CMK (cell line): ENCODE results near the gene MAPK11.

Experiments
- DNase-seq: peaks from one replicate; pipeline ENCODE4 v3.0.0-alpha.2; 2010; ENCODE audit warnings: low read depth

The MAPK11 gene

DNA sequence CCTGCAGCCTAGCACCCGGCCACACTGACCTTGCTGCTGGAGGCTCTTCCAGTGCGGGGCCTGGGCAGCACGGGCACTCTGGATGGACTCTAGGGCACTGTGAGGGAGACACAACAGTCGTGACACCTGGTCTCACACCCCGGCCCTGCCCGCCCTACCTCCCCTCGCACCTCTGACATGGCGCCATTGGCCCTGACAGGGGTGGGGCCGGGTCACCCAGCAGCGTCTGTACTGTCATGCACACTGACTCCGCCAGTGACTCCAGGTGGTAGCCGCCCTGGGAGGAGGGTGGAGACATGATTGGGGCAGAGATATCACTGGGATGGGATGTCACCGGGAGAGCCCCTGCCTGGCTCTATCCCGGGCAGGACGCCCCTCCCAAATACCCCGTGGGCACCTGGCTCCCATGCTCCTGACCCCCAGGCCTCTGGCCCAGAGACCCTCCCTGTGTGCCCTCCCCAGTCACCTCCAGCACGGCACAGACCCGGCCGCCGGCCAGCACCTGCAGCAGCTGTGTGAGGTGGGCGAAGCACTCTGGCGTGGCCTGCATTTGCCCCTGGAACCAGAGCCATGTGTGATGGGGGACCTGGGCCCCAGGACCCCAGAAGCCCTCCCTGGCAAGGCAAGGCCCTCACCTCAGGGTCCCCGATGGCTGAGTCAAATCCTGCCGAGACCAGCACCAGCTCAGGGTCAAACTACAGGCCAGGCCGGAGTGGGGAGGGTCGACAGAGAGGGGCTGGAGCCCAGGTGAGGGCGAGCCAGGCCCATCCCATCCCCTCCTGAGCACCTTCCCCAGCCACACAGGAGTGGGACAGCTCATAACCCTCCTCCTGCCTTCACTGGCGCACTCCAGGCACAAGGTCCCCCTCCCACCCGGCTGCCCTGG, 21.7 kb downstream of the MAPK11 start:
- DNase-seq = no peak

DNA sequence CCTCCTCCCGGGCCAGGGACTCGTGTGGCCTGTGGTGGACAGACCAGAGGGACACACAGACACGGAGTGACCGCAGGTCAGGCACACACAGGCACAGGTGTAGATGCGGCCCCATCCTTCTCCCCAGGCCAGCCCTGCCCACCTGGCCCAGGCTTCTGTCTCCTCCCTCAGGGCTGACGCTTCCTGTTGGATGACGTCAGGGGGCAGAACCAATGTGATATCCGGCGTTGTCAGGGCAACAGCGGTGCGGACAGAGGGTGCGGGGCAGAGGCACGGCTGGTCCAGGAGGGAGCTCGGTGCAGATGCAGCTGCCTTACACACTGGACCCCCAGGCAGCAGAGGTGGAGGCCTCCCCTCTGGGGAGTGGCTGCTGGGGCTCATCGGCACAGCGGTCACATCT, 22.4 kb downstream of the MAPK11 start:
- no peak for DNase-seq

DNA sequence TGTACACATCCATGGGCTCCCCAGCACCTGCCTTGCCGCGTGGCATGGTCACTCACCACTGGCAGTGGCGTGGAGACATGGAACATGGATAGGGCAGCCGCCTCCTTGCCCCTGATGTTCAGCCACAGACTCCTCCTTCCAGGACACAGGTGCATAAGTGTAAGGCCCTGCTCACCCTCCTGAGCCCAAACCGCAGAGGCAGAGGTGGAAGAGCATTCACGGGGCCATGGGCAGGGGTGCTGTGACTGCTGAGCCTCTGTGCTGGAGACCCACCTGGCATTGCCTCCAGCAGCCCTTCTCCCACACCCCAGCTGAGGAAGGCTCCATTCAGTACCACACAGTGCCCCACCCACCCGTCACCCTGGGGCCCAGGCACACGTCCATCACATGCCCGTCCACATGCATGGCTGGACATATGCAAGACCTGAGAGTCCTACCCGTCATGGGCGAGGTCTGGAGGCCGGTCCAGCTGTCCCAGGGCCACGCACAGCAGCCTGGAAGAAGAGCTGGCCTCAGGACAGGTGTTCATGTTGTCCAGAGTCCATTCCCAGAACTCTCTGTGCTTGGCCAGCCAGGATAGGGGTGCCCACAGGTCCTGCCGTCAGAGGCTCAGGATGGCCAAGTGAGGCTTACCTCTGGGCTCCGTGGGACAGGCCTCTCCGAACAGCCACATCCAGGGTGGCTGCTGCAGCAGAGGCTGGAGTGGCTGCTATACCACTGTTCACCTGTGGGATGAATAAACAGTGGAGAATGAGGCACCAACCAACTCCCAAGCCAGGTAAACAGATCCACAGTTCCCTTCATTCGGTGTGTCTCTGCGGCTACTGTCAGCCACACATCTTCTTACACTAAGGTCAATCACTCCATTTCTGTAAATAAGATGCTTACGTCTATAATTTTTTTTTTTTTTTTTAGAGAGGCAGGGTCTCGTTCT, 23.7 kb downstream of the MAPK11 start:
- DNase-seq = no peak

DNA sequence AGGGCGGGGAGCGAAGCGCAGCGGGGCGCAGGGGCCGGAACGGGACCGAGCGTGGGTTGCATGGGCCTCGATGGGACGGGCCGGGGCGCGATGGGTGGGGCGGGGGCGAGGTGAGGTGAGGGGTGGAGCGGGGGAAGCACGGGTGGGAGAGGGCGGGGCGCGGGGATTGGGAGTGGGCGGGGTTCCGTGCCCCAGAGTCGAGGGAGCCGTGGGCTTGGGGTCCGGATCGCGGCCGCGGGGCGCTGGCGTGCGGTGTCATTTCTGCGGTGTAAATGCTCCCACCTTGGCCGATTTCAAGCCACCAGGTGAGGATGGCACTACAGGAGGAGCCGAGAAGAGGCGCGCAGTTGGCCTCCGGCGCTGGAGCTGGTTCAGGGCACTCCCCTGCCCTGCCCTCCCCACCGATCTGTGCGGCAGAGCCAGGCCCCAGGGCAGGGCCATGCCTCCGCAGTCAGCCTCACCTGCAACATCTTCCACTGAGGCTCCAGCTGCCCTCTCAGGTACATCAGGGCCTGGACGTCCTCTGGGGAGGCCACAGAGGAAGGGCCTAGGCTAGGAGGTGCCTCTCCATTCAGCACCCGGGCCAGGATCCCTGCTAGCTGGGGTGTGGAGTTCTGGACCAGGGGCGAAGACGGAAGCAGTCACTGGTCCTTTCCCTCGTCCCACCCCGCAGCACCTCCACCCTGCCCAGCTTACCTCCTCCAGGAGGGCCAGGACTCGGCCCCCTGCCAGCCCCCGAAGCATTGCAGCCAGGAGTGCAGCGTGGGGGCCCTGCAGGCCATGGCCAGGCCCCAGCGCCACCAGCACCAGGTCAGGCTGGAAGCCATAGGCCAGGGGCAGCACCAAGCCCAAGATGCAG, 24.7 kb downstream of the MAPK11 start:
- DNase-seq = no peak

DNA sequence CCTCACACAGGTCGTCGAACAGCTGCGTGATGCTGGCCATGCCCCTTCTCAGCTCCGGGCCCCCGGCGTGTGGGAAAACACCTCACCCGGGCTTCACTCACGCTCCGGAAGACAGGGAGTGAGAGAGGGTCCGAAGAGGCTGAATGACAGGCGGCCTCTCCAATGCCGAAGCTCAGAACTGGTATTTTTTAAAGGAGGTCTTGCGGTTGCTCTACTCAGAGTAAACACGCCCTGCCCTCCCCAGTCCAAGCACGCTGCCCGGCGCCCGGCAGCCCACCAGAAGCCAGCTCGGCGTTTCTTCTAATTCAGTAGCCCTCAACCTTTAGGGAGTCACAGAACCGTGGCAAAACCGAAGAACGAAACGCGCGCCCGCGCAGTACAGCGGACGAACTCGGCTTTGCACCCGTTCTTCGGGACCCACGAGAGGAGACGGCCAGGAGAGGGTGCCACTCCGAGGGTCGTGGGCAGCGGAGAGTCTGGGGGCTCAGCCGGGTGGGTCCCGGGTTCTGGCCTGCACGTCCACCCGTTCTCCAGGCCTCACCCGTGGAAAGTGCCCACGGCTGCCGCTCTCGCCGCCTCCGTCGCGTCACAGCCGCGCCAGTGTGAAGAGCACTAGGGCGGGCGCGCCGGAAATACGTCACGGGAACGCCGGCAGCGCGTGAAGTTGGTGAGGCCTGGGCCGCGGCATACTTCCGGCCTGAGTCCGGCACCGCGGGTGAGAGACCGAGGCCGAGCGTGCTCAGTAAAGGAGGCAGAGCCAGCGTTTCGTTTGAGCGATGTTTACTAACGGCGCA, 25.6 kb downstream of the MAPK11 start, which contains the start of gene TUBGCP6:
TUBGCP6 (minus strand) TSS at position 604 of the 794 bp plus-strand sequence; CDS start at position 40, 564 bp downstream.
- no peak for DNase-seq

DNA sequence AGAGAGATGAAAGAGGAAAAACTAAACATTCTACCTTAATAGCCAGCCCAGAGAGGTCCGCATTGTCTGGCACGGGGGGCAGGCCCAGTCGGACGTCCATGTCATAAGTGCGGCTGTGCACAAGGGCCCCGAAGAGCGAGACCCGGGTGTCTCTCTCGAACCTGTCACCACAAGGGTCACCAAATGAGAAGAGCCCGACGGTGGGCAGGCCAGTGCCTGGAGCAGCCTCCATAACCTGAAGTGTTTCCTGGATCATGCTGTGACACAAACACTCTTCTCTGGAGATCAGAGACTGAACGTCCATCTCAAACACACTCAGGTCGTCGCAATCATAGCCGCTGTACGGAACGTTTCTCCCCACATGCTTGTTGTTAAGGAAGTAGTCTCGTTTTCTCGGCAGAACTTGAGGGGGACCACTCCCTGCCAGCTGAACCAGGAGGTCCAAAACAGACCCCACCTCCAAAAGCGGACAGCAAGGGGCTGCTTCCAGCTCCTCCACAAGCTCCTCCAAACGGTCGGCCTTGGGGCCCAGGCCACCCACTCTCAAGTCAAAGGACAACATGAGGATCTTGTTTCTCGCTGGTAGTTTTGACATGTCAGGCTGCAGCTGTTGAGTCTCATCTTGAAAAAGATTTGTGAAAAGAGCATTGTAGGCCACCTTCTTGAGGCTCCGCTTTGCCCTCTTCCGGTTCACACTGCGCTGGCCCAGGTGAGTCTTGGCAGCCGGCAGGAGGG, 26.3 kb downstream of the MAPK11 start:
- no peak for DNase-seq

DNA sequence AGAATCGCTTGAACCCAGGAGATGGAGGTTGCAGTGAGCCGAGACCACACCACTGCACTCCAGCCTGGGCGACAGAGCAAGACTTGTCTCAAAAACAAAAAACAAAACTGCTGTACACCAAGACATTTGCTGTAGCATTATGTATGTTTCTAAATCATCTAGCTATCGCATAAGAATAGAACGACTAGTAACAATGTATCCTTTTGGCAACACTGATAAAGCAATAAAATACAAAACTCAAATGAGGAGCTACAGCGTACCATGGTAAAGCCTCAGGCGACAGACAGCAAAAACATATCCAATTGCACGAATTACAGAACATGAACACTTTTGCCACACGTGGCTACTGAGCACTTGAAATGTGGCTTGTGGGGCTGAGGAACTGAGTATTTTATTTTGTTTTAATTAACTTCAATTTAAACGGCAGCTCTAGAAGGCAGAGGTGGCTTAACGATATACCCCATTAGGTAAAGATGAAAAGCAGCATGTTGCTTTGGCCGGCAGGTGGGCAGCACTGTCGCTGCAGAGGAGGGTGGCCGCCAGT, 27.7 kb downstream of the MAPK11 start:
- no peak for DNase-seq

DNA sequence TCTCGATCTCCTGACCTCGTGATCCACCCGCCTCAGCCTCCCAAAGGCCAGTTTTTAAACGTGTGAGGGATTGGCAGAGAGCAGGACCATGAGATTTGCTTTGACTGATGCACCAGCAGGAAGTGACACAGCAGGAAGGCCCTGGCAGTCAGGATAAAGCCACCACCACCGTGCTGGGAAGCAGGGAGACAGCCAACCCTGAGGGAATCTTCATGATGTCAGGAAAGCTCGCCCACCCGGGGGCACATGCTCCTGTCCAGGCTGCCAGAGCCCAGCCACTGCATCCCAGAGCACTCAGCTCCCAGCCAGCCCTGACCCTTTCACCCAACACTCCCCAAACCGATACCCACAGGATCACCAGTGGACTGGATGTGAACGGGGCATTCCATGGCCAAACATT, 31.4 kb downstream of the MAPK11 start:
- DNase-seq = no peak

DNA sequence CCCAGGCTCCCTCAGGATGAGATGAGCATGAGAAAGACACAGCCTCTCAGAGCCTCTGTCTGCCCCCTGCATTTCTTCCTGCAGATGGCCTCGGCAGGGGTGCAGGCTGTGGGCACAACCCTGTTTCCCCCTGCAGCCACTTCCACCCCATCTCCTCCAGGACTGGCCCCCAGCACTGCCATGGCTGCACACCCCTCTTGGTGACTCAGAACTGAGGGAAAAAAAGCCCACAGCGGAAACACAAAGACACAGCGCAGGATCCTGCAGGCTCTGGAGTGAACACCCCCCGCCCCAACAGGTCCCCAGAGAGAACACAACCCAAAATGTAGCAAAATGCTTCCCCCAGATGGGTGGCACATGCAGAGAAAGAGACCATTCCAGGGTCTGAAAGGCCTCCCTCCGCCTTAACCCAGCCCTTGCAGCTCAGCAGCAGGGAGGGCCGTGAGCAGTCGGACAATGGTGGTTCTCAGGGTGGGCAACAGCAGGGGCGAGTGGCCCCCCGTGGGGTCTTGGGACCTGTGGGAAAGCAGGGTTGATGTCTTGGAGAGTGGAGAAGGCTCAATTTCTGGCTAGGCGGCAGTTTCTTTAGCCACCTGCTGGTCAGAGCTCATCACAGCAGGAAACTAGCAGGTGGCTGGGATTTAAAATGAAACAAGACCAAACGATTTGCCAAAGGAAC, 33.3 kb downstream of the MAPK11 start:
- DNase-seq = no peak

DNA sequence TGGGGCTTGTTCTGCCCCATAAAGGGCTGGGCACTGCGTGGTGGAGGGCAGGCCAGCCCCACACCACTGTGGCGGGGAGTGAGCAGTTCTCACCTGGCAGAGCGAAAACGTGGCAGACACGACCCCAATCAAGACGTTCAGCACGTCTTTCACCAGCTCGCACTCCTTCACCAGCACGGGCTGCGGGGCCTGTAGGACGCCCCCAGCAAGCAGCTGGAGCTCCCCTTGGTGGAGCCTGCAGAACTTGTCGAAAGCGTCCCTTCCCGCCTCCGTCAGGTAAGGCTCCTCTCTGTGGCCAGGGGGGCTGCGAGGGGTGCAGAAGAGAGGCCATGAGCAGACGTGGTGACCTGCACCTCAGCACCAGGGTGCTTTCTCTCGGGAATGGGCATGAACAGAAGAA, 37.0 kb downstream of the MAPK11 start:
- DNase-seq = no peak

DNA sequence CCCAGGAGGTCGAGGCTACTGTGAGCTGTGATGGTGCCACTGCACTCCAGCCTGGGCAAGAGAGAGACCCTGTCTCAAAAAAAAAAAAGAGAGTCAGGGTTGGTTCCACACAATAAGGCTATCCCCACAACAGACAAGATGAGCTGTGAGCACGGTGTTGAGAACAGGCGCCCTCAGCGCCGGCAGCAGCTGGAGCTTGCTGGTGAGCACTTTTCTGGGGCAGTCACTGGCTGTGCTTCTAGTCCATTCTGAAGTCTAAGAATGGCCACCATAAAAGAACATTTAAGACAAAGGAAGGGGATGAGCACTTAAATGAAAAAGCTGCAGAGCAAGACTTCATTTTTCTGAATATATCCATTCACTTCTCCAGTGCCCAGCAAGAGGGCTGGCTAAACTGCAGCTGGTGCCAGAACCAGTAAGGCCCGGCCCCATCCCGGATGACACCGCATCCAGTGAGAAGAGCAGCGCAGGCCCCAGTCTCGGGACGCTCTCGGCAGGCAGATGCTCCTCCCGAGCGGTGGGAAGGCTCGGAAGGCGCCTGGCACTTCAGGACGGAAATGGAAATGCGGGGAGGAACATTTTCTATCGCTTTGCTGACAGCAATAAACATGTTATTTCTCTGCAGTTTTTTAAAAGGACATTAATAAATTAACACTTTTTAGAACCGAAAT, 37.6 kb downstream of the MAPK11 start:
- DNase-seq = no peak

DNA sequence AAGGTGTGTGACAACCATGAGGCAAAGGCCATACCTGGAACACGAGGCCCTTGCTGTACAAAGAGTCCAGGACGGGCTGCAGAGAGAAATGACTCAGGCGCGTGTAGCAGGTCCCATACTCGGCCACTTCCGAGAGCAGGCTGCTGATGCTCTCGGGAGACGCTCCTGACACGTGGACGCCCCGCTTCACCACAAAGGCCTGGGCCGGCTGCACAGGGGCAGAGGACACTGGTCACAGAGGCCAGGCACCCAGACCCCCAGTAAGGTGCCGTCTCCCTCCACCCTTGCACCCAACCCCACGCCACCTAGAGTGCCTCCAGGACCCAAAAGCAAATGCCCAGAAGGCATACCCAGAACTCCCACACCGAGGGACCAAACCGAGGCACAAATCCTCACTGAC, 40.8 kb downstream of the MAPK11 start:
- no peak for DNase-seq

DNA sequence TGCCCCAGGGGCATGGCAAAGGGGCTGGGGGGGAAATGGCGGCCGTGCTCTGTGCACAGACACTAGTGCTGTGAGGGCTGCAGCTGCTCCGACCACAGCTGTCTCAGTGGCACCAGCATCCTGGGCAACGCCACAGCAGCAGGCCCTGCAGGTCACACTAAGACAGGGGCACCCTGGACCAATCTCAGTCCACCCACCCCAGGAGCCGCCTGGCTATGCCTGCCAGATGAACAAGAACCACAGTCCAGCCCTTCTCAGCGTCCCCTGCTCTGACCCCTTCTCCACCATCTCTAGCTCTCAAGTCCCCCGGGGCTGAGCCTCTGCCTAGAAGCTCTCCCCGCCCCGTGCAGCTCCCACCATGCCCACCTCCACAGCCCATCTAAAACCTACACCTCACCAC, 41.8 kb downstream of the MAPK11 start:
- DNase-seq = no peak

DNA sequence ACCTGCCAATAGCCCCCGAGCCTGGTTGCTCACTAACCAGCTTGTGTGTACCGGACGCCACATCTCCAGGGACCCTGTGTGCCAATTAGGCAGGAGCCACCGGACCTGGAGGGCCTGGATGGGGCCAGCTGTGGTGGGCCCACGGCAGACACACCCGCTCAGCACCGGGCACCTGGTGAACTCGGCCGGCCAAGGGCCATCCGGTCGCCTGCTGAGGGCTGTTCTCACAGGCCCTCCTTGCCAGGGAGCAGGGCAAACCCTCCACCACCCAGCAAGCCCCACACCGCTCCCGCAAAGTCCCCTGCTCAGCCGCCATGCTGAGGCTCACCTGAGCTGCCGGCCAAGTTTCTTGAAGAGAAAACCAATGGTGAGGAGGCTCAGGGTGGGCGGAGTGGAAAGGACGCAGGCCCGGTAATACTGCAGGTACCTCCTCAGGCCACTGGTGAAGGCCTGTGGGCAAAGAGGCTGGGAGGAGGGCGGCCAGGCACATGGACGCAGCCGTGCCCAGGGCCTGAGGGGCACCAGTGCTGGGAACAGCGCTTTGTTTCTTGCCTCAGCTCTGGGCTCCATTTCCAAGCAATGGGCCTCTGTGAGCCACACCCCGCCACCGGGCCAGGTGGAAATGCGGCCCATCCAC, 42.5 kb downstream of the MAPK11 start:
- no peak for DNase-seq

DNA sequence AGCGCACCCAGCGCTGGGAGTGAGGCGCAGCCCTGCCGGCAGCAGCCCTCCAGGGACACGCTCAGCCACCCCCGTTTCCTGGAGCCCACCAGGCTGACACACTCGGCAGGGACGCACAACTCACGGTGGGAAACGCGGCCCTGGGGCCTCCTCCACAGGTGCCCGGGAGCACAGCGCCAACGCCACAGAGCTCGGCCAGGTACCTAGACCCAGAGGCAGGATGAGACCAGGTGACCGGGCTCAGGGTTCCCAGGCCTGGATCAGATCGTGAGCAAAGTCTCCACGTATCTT, 43.4 kb downstream of the MAPK11 start:
- DNase-seq = no peak

DNA sequence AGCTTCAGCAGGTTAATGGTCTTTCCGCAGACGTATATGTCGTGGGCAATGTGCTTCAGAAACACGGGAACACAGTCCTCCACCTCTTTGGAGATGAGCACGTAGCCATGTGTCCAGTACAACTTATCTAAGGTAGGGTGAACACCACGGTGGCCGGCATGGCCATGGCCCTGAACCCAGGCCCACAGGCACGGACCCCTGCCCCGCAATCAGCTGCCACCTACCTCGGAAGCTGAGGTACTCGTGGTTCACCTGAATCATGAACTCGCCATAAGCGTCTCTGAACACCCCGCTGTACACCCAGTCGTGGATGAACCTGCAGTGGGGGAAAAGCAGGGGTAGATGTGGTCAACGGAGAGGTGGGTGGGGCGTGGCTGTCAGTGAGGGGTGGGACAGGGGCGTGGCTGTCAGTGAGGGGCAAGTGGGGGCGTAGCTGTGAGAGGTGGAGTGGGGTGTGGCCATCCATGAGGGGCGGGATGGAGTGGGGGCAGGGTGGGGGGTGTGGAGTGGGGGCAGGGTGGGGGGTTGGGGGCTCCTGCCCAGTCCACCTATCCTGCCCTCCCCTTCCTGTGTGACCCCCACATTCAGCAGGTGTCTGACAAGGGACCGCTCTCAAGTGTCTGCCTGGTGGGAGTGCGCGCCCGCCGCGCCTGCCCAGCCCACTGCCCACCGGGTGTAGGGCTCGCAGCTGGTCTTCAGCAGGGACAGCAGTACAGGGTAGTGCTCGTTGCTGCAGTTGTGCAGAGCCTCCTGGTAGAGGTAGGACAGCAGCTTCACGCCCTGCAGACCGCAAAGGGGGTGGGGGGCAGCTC, 43.9 kb downstream of the MAPK11 start:
- no peak for DNase-seq

DNA sequence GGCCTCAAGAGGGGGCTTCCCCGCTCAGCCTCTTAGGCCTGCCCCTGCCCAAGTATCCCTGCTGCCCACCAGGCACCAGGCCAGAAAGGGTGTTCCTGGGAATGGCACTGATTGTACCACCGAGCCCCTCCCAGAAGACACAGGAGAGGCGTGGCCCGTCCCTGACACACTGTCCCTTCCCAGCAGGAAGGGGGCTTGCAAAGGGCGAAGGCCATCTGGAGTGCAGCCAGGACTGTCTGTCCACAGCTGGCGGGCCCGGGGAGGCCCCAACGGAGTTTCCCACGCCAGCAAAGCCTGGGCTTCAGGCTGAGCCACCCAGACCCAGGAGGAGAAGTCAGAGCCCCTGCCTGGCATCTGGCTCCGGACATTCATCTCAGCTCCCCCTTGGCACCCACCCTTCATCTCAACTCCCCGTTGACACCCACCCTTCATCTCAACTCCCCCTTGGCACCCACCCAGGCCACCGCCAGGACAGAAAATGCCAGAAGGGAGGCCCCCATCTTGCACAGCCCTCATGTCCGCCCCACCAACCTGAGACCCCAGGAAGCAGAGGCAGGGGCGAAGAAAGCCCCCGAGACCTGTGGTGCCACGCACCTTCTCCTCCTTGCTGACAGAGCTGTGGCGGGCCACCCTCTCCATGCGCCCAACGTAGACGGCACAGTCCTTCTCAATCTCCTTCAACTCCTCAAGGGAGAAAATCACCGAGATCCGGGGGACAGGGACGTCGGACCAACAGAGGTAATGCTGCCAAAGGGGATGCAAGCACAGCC, 44.8 kb downstream of the MAPK11 start:
- no peak for DNase-seq
